T-helper 17 cell (primary cell): ENCODE measurements around the gene UBASH3A. TPM values are rescaled to one million over a fixed set of nuclear protein-coding genes. Genes with fewer than 3 reads are reported as not detected.

ENCODE experiments used
- ATAC-seq: fragments of 150-1000 bp; cut with Tn5 transposase; 2 replicates; pipeline ENCODE4 v1.10.0; 2021; ENCODE audit warnings: mild to moderate bottlenecking, moderate library complexity
- DNase-seq, 3 donors: peaks; one replicate each; pipeline versions ENCODE4 v3.0.0 to v3.0.0-alpha.2; 2020 to 2021
- H3K9me3 ChIP-seq: one replicate; pipeline ENCODE4 v1.7.0; 2013; ENCODE audit warnings: low read length, mild to moderate bottlenecking; ENCODE audit not compliant: control insufficient read depth, poor library complexity, severe bottlenecking
- H3K27ac Mint-ChIP-seq: one replicate; pipeline ENCODE4 v1.8.0; 2022; ENCODE audit warnings: mild to moderate bottlenecking, moderate library complexity, mixed read lengths
- H3K27me3 Mint-ChIP-seq: one replicate; pipeline ENCODE4 v1.8.0; 2022; ENCODE audit warnings: mixed read lengths
- H3K36me3 Mint-ChIP-seq: one replicate; pipeline ENCODE4 v1.8.0; 2022; ENCODE audit warnings: low read depth, mixed read lengths
- H3K4me1 Mint-ChIP-seq: one replicate; pipeline ENCODE4 v1.8.0; 2022; ENCODE audit warnings: mild to moderate bottlenecking, mixed read lengths
- H3K4me3 Mint-ChIP-seq: one replicate; pipeline ENCODE4 v1.8.0; 2022; ENCODE audit warnings: mild to moderate bottlenecking, moderate library complexity, mixed read lengths
- total RNA-seq, 4 donors: library from RNA in 2 of 4; stranded (reverse) in 2 of 4; gene quantifications; one replicate each; pipeline ENCODE4 v1.2.3 and lab custom pipeline; 2022 to 2026

UBASH3A gene
- total RNA-seq, 2 donors from 2014 or later: 49.5 to 50.3 TPM

GRCh38 chr21:42366292-42367010 lies 37.3 kb upstream of the UBASH3A start, which contains the start of gene TFF1:
TFF1 (minus strand) TSS chr21:42366535; CDS start chr21:42366495, 40 bp downstream.
- H3K36me3 Mint-ChIP-seq: no peaks in the 10 kb centered on the region
- H3K4me3 Mint-ChIP-seq: no peak within 1 kb of the TSS
- ATAC-seq (no peak), DNase-seq (no peak)
- no peaks in the 10 kb centered on the region for H3K9me3 ChIP-seq
- peaks cover 14% of the 10 kb centered on the region for H3K27me3 Mint-ChIP-seq
- peaks cover 8% of the 10 kb centered on the region for H3K4me1 Mint-ChIP-seq
- H3K27ac Mint-ChIP-seq: no peak within 1 kb of the TSS

DNA sequence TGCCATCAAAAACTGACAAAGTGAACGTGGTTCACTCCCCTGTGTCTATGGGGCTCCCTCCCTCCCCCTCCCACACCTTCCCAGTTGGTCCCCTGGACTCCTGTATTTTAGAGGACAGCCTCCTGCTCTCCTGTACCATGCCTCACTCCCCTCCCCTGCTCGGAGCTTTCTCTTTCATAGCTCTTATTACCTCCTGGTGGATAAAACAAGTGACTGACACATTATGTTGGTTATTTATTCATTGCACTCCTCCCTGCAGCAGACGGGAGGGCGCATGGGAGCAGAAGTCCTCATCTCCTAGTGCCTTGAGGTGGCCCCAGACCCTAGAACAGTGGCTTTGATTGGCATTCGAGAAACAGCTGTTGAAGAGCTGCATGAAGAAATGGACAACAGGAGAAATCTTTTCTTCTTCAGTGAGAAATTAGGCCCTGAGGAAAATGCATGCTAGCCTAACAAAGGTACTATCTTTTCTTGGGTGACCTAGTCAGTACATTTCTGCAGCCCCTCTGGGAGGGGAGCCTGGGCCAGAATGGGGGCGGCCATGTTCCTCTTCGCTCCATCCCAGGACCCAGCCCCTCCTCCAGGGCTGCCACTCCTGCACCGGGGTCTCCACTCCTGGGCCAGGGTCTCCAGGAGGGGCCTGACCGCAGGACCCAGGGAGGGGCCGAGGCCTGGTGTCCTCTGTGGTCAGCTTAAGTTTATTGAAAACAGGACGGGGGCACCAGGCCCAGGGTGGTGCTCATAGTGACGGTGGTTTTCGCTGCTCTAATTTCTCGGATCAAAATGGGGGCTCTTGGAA lies 36.1 kb upstream of the UBASH3A start:
- Mint-ChIP-seq H3K4me1 (peaks cover 11% of the 10 kb centered on the region), H3K27ac (no peak overlapping the region), H3K36me3 (no peaks in the 10 kb centered on the region), H3K27me3 (peaks cover 7% of the 10 kb centered on the region), H3K4me3 (no peak overlapping the region)
- ATAC-seq: no peak
- DNase-seq: no peak
- no peaks in the 10 kb centered on the region for H3K9me3 ChIP-seq

DNA sequence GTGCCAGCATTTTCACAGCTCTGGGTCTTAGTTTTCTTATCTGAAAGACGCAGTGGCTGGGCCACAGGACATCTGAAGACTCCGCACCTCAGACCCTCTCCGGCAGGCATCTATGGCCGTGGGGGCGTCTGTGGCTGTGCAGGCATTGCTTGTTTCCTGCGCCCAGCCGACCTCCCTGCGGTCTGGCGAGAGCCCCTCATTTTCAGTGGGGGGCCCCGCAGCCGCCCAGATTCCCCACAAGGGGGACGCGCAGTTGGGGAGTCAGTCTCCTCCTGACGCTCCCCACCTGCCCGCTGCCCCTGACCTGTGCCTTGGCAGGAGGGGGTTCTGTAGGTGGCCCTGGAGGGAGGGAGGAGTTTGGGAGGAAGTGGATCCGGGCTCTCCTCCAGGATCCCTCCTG lies 33.9 kb upstream of the UBASH3A start:
- H3K9me3 ChIP-seq: no peaks in the 10 kb centered on the region
- no peak for DNase-seq
- Mint-ChIP-seq H3K4me3 (no peak overlapping the region), H3K4me1 (peaks cover 10% of the 10 kb centered on the region), H3K27me3 (no peaks in the 10 kb centered on the region), H3K36me3 (no peaks in the 10 kb centered on the region), H3K27ac (no peak overlapping the region)
- no peak for ATAC-seq

DNA sequence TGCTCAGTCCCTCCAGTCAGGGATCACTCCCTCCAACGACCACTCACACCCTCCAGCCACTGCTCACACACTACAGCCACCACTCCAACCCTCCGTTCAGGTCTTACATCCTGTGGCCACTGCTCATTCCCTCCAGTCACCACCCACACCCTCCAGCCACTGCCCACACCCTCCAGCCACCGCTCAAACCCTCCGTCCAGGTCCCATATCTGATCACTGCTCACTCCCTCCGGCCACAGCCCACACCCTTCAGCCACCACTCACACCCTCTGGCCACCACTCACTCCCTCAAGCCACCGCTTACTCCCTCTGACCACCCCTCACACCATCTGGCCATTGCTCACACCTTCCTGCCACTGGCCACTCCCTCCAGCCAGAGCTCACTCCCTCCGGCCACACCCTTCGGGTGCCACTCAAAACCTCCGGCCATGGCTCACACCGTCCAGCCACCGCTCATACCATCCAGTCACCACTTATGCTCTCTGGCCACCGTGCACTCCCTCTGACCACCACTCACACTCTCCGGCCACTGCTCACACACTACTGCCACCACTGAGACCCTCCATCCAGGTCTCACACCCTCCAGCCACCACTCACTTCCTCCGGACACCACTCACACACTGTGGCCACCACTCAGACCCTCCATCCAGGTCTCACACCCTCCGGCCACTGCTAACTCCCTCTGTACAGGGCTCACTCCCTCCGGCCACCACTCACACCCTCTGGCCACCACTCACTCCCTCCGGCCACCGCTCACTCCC lies 32.6 kb upstream of the UBASH3A start:
- H3K9me3 ChIP-seq: no peaks in the 10 kb centered on the region
- H3K27me3 Mint-ChIP-seq: peaks cover under 1% of the 10 kb centered on the region
- no peak for ATAC-seq
- no peak overlapping the region for H3K27ac Mint-ChIP-seq
- no peak overlapping the region for H3K4me3 Mint-ChIP-seq
- peaks cover 10% of the 10 kb centered on the region for H3K4me1 Mint-ChIP-seq
- DNase-seq: no peak
- no peaks in the 10 kb centered on the region for H3K36me3 Mint-ChIP-seq

GRCh38 chr21:42373196-42373907 lies 30.4 kb upstream of the UBASH3A start:
- Mint-ChIP-seq H3K27me3 (peaks cover 4% of the 10 kb centered on the region), H3K4me1 (peaks cover 11% of the 10 kb centered on the region), H3K4me3 (no peak overlapping the region), H3K36me3 (no peaks in the 10 kb centered on the region), H3K27ac (no peak overlapping the region)
- ATAC-seq: no peak
- H3K9me3 ChIP-seq: no peaks in the 10 kb centered on the region
- DNase-seq: no peak

DNA sequence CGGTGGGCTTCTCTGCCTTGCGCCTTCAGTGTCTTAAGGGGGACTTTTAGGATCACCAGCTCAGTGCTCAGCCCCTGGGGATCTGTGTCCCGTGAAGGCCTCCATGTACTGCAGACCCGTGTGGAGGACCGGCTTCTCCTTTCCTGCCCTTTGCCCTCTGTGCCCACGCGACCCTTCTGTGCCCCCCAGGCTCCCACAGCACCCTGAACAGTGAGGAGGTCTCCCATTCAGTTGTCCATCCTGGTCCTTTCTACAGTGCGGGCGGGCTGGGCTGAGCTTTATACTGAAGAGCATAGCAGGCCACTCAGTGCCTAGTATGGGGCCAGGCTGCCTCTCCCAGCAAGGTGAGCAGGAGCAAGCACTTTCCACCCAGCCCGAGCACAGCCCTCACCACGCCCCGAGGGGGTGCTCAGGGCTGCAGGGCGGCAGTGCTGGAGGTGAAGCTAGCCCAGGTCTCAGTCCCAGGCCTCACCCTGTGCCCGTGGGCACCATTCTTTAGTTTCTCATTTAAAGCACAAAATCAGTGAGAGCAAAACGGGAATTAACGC lies 29.7 kb upstream of the UBASH3A start:
- ATAC-seq (no peak), DNase-seq (no peak)
- no peaks in the 10 kb centered on the region for H3K9me3 ChIP-seq
- H3K4me1 Mint-ChIP-seq: peaks cover 11% of the 10 kb centered on the region
- H3K4me3 Mint-ChIP-seq: peak overlapping the region; percentile 64
- peaks cover 4% of the 10 kb centered on the region for H3K27me3 Mint-ChIP-seq
- no peaks in the 10 kb centered on the region for H3K36me3 Mint-ChIP-seq
- H3K27ac Mint-ChIP-seq: peak overlapping the region; percentile 53

DNA sequence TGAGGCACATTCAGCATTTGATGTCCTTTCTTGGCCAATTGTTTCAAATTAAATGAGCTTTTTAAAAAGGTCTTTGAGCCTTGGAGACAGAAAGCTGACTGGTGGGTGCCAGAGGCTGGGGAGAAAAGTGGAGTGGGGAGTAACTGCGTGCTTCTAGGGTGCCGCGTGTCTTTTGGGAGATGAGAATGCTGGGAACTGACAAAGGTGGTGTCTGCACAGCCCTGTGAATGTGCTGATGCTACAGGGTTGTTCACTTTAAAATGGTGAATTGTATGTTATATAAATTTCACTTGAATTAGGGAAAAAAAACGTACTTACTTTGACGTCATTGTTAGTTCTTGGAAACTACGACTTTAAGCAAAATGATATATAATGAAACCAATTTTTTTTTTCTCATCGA lies 29.2 kb upstream of the UBASH3A start:
- Mint-ChIP-seq H3K4me1 (peaks cover 9% of the 10 kb centered on the region), H3K27me3 (peaks cover 4% of the 10 kb centered on the region), H3K36me3 (no peaks in the 10 kb centered on the region), H3K4me3 (peak overlapping the region; percentile 64), H3K27ac (peak overlapping the region; percentile 53)
- no peaks in the 10 kb centered on the region for H3K9me3 ChIP-seq
- DNase-seq: no peak
- no peak for ATAC-seq

DNA sequence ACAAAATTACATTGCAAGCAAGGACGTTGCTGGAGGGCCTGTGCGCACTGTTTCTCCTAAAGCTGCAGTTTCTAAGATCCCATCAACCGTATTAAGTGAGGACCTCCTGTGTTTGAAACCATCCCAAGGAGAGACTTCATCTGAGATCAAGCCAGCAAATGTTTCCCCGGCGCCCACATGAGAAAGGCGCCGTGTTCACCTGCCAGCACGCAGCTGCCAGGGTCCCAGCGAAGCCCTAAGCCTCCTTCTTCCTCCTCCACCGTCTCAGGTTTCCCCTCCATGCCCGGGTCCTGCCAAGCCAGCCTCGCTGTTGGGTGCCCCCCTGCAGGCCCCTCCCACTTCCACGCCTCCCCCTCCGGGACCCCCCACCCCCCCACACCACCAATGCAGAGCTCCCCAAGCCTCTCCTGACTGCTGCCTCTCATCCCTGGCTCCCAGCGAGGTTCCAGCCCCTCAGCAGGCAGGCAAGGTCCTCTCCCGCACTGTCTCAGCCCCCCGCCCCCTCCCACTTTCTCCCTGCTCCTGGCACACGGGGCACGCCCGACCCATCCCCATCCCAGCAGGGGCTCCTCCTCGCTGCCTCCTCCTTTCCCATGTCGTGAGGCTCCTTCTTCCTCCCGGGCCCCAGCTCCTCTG lies 28.7 kb upstream of the UBASH3A start:
- no peak for DNase-seq
- Mint-ChIP-seq H3K4me1 (peaks cover 9% of the 10 kb centered on the region), H3K36me3 (no peaks in the 10 kb centered on the region), H3K4me3 (peak overlapping the region; percentile 69), H3K27me3 (peaks cover 4% of the 10 kb centered on the region), H3K27ac (peak overlapping the region; percentile 53)
- no peak for ATAC-seq
- no peaks in the 10 kb centered on the region for H3K9me3 ChIP-seq

DNA sequence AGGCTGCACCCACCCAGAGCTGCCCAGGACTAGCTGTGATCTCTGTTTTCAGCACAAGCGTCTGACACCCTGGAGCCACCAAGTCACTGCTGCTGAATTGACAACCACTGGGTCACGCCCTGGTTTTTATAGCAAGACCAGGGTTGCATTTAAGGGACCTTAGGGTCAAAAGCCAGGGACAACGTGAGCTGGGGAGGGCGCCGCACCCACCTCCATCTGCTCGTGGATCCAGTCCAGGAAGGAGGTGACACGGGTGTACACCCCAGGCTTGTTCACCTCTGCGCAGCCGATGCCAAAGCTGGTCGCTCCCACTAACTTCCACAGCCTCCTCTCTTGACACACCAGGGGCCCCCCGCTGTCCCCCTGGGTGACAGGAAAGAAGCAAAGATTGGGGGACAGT lies 28.2 kb upstream of the UBASH3A start:
- H3K4me3 Mint-ChIP-seq: peak overlapping the region; percentile 69
- H3K9me3 ChIP-seq: no peaks in the 10 kb centered on the region
- no peak for DNase-seq
- peaks cover 9% of the 10 kb centered on the region for H3K4me1 Mint-ChIP-seq
- no peaks in the 10 kb centered on the region for H3K36me3 Mint-ChIP-seq
- no peak overlapping the region for H3K27ac Mint-ChIP-seq
- peaks cover 4% of the 10 kb centered on the region for H3K27me3 Mint-ChIP-seq
- no peak for ATAC-seq

- ATAC-seq: no peak
- no peaks in the 10 kb centered on the region for H3K9me3 ChIP-seq
- no peak for DNase-seq
- peaks cover 7% of the 10 kb centered on the region for H3K4me1 Mint-ChIP-seq
- no peak overlapping the region for H3K27ac Mint-ChIP-seq
- no peak overlapping the region for H3K4me3 Mint-ChIP-seq
- no peaks in the 10 kb centered on the region for H3K36me3 Mint-ChIP-seq
- peaks cover 4% of the 10 kb centered on the region for H3K27me3 Mint-ChIP-seq
Observed at GRCh38 chr21:42375966-42376337, 27.8 kb upstream of the UBASH3A start.

GRCh38 chr21:42376338-42376982 lies 27.2 kb upstream of the UBASH3A start:
- DNase-seq: no peak
- no peak overlapping the region for H3K4me3 Mint-ChIP-seq
- ATAC-seq: no peak
- H3K27ac Mint-ChIP-seq: no peak overlapping the region
- H3K36me3 Mint-ChIP-seq: no peaks in the 10 kb centered on the region
- peaks cover 7% of the 10 kb centered on the region for H3K4me1 Mint-ChIP-seq
- H3K27me3 Mint-ChIP-seq: peaks cover 4% of the 10 kb centered on the region
- H3K9me3 ChIP-seq: no peaks in the 10 kb centered on the region
